Inflammatory macrophage treated with lipopolysaccharide for 1 hour (primary cell): Measurements from ENCODE around the gene RNF114.

Experiments used
- DNase-seq, 2 donors: peaks; one replicate each; pipeline ENCODE4 v3.0.0-alpha.2; 2020 to 2022

Gene RNF114

DNA sequence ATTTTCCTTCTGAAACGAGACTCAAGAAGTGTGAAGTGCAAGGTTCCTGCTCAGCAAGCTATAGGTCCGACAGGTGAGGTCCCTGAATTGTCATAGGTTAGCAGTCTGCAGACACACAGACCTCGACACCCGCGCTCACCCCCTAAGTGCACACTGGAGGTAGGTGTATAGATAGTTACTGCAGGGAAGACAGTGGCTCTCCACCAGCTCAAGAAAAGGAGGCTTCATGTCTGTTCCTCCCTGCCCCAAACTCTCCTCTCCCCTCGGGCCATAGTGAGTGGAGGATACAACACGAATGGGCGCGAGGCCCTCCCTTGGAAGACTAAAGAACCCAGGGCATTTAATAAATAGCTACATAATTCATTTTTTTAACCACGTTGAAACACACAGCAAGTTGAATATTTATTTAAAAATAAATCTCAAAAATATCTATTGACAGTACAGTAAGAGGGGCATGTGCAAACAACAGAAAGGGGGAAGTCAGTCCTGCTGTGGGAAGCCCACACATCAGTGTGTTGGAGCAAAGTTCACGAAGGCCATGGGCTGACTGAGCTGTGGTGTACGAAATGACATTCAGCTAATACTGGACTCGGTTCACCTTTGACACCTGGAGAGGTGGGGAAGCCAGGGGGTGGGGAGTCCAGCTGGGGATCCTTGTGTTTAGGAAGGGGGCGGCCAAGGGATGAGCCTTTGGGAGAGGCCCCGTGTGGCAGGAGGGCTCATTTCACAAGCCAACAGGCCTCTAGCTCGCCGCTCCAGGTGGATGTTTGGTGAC, 31.6 kb upstream of the RNF114 start:
- DNase-seq = no peak

DNA sequence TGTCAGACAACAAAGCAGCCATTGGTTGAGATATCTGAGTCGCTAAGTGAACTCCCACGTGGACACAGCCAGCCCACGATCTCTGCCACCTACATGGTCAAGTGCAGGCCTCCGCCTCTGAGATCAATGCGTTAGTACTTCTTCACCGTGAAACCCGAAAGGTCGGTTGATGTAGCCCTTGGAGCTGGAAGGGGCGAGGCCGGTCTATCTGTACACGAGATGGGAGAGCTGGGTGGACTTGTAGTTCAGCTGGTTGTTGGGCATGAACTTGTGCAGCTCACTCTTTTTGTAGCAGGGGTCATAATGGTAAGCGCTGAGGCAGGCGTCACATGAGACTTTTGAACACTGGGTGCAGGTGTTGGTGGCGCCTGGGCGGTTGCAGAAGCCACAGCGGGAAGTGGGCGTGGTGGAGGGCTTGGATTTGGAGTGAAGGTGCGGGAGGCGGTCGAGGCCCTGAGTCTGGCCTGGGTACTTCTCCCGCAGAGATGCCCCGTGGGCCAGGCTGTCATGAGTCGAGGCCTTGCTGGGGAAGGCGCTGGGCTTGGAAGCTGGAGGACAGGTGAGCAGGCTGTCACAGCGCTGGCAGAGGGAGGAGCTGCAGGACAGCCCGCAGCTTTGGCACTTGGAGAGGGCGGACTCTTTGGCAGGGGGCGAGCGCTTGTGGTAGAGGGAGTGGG, 30.6 kb upstream of the RNF114 start:
- no peak for DNase-seq

- DNase-seq = no peak
Observed at GRCh38 chr20:49906101-49906604, 30.0 kb upstream of the RNF114 start.

DNA sequence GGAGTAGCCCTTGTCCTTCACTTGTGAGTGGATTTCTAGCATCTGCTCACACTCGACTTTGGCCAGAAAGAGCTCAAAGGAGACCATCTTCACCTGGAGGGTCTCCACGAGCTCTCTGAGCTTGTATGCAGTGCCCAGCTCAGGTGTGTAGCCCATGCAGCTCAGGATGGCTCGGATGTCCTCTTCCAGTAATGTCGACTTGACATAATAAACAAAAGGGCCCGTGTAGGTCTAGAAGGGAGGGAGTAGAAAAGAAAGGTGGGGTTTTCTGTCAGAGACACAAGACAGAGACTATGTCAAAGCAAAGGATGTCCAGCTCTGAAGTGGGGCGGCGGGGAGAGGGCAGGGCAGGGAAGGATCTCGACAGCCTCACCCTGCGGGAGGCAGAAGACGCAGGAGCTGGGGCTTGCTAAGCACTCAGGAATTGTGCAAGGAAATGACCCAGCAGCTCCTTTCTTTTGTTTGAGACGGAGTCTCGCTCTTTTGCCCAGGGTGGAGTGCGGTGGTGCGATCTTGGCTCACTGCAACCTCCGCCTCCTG, 29.5 kb upstream of the RNF114 start:
- DNase-seq = no peak

DNA sequence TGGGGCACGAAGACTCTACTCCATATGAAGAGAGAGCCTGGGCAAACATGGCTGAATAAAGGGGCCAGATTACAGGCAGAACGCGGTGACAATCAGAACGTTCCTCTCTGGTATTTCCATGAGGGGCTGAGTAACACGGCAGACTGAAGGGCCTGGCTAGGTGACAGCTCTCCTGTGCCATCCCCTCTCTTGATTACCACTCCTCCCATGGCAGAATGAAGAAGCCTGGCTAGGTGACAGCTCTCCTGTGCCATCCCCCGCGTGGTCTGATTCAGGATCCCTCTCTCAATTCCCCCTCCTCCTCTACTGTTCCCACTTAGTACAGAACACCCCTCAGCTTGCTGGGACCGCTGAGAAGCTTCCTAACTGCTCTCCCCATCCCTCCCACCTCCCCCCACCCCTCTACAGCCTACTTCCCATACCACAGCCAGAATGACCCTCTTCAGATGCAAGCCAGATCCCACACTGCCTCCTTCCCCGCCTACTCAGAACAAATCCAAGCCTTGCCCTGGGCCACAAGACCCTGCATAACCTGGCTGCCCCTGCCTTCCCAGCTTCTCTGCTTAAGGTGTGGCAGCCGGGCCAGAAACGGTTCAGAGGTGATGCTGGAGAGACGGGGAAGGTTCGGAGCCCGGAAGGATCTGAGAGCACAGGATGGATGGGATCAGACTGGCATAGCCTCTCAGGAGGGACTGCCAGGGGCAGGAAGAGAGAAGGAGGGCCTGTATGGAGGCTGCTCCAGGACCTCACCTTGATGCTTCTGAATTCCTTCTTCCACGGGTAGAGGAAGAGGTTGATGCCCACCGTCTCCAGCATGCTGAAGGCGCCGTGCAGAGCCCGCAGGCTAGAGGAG, 28.6 kb upstream of the RNF114 start:
- DNase-seq = no peak

DNA sequence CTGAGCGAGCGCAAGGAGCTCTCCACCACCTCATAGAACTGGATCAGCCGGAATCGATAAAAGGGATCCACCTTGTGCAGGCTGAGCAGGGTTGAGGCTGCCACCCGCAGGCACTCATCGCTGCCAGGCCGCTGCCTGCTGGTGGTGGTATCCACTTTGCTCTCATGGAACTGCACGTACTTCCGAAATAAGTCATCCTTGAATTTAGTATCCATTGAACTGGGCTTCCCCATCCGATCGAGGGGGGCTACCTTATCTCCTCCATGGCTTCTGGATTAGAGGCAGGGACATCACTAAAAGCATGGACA, 28.0 kb upstream of the RNF114 start:
- no peak for DNase-seq

DNA sequence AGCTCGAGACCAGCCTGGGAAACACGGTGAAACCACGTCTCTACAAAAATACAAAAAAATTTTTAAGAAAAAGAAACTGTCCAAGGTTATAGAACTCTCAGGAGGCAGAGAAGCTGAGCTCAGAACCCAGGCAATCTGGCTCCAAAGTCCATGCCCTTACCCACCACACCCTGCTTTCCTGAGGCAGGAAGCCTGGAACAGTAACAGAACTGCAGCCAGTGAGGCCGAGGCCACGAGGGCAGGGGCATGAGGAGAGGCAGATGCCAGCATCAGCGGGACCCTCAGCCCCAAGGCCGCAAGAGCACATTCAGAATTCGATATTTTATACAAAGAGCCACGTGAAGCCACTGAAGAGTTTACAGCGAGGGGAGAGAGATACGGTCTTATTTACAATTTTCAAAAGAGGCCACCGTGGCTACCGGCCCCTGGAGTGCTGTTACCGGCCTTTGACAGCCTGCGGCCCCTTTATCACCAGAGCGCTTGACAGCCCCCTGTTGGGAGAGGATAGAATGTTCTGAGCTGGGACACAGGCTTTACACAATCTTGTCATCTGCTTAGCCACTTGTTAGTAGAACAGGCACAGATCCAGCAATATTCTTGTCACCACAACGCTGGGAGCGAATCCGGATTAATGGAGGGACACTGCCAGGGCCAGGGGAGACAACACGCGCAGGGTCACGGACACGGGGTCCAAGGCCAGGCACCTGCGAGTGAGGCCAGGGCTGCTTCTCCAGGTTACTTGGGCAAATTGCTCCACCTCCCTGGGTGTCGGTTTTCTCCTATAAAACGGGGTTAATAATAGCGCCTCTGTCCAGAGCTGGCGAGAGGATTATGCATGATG, 26.5 kb upstream of the RNF114 start:
- no peak for DNase-seq

DNA sequence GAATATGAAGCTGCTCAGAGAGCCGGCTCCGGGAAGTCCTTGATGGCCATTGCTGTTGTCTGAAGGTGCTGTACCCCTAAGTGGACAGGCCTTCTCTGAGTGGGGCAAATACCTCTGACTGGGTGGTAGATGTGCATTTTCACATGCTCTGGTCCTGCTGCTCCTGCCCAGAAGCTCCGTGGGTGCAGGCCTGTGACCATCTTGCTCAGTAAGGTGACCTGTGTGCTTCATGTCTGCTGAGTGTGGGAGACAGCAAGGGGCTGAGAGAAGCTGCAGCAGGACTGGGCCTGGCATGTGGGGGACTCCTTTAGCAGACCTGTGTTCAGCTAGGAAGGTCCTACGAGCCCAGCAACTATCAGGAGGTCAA, 25.9 kb upstream of the RNF114 start:
- no peak for DNase-seq

- peak in 1 of 2 donors; percentile 30 for DNase-seq
Observed at GRCh38 chr20:49913399-49914047, 22.7 kb upstream of the RNF114 start.

- no peak for DNase-seq
Observed at GRCh38 chr20:49914310-49915117, 21.7 kb upstream of the RNF114 start.

DNA sequence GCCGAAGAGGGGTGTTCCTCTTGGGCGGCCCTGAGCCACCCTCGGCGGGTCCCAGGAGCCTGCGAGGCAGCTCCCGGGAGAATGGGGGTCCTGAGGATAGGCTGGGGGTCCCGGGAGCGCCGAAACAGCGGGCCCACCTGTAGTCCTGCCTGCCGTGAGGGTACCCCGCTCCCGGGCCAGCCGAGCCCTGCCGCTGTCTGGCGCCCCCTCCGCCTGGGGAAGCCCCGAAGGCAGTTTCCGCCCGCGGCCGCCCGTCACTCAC, 21.1 kb upstream of the RNF114 start:
- no peak for DNase-seq

GRCh38 chr20:49915380-49916145, 20.6 kb upstream of the RNF114 start, which contains the start of gene SPATA2:
TSS of gene SPATA2 (minus strand) at chr20:49915529. CDS start at chr20:49908490, 7,039 bp downstream.
- DNase-seq = peak; percentile 93 to 97

- no peak for DNase-seq
Observed at GRCh38 chr20:49916146-49917002, 19.8 kb upstream of the RNF114 start.

- no peak for DNase-seq
Observed at GRCh38 chr20:49918446-49918845, 17.8 kb upstream of the RNF114 start.

DNA sequence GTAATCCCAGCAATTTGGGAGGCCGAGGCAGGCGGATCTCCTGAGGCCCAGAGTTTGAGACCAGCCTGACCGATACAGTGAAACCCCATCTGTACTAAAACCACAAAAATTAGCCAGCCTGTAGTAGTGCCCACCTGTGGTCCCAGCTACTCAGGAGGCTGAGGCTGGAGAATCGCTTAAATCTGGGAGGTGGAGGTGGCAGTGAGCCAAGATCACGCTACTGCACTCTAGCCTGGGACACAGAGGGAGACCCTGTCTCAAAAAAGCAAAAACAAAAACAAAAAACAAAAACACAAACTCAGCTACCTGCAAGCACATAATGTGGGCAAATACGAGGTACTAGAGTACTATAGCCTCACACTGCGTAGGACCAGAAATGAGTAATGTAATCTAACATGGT, 17.2 kb upstream of the RNF114 start:
- DNase-seq = no peak

GRCh38 chr20:49919461-49919860, 16.7 kb upstream of the RNF114 start:
- DNase-seq = peak in 1 of 2 donors; percentile 29

- DNase-seq = no peak
Observed at GRCh38 chr20:49924247-49924646, 11.9 kb upstream of the RNF114 start.

GRCh38 chr20:49925901-49926454, 10.2 kb upstream of the RNF114 start:
- DNase-seq = peak; percentile 25 to 26
